Fibroblast of lung (primary cell): ENCODE results near the gene EIF2B5. TPM values are rescaled to one million over a fixed set of nuclear protein-coding genes. Genes with fewer than 3 reads are reported as not detected.
A peak's percentile ranks its signal among the peaks of the same experiment; 100 is the strongest.

ENCODE experiments used
- DNase-seq, 2 donors: peaks; one replicate each; pipeline versions ENCODE4 v3.0.0 to v3.0.0-alpha.2; 2010; ENCODE audit warnings: low read depth in 2 of 2
- H2AFZ ChIP-seq: 2 replicates; pipeline ENCODE4 v1.5.1; 2012; ENCODE audit warnings: low read length, control low read depth, inconsistent platforms
- H3K27ac ChIP-seq: 2 replicates; pipeline ENCODE4 v1.5.1; 2011; ENCODE audit warnings: low read length, control low read depth; ENCODE audit not compliant: insufficient read depth
- H3K27me3 ChIP-seq: 2 replicates; pipeline ENCODE4 v1.5.1; 2011; ENCODE audit warnings: mild to moderate bottlenecking, low read length; ENCODE audit not compliant: control insufficient read depth, insufficient read depth
- H3K36me3 ChIP-seq: 2 replicates; pipeline ENCODE4 v1.5.1; 2011; ENCODE audit warnings: low read length; ENCODE audit not compliant: control insufficient read depth, insufficient read depth
- H3K4me1 ChIP-seq: 2 replicates; pipeline ENCODE4 v1.5.1; 2011; ENCODE audit warnings: low read length; ENCODE audit not compliant: control insufficient read depth, insufficient read depth; ENCODE audit errors: extremely low read depth
- H3K4me2 ChIP-seq: 2 replicates; pipeline ENCODE4 v1.5.1; 2011; ENCODE audit warnings: low read length, control low read depth; ENCODE audit not compliant: insufficient read depth; ENCODE audit errors: extremely low read depth
- H3K4me3 ChIP-seq, 4 experiments: fragments of 200-600 bp in 1 of 4; sonication (generic) in 1 of 4; replicated peaks in 1 of 4; 2 replicates each; pipeline ENCODE4 v1.5.1; 2011 to 2016; ENCODE audit warnings: low read length in 4 of 4, low read depth in 3 of 4, mild to moderate bottlenecking in 3 of 4, control low read depth in 2 of 4, inconsistent platforms in 1 of 4, mixed read lengths in 1 of 4; ENCODE audit not compliant: insufficient read depth in 1 of 4; ENCODE audit errors: control extremely low read depth in 1 of 4
- H3K79me2 ChIP-seq: 2 replicates; pipeline ENCODE4 v1.5.1; 2012; ENCODE audit warnings: mild to moderate bottlenecking, low read length, inconsistent platforms; ENCODE audit not compliant: control insufficient read depth, insufficient read depth
- H3K9ac ChIP-seq: 2 replicates; pipeline ENCODE4 v1.5.1; 2011; ENCODE audit warnings: mild to moderate bottlenecking, low read length, control low read depth; ENCODE audit not compliant: insufficient read depth
- H3K9me3 ChIP-seq: 2 replicates; pipeline ENCODE4 v1.5.1; 2012; ENCODE audit warnings: low read depth, low read length; ENCODE audit not compliant: control insufficient read depth, insufficient read depth
- H4K20me1 ChIP-seq: 2 replicates; pipeline ENCODE4 v1.5.1; 2011; ENCODE audit warnings: low read length; ENCODE audit not compliant: control insufficient read depth, insufficient read depth; ENCODE audit errors: extremely low read depth
- CTCF ChIP-seq, 2 donors: IDR thresholded peaks in 1 of 2; conservative IDR thresholded peaks in 1 of 2; 1 replicate in 1 of 2; 2 replicates in 1 of 2; pipeline ENCODE4 v1.5.1; 2011 to 2012; ENCODE audit warnings: low read length in 2 of 2, control low read depth in 1 of 2, inconsistent platforms in 1 of 2, low read depth in 1 of 2, mild to moderate bottlenecking in 1 of 2
- EZH2 ChIP-seq: IDR thresholded peaks from 2 replicates; pipeline ENCODE4 v1.5.1; 2012; ENCODE audit warnings: low read length, control low read depth, mild to moderate bottlenecking; ENCODE audit errors: missing control alignments
- polyA plus RNA-seq, 2 donors: library from polyadenylated mRNA; depleted of rRNA in 1 of 2; stranded (reverse) in 1 of 2; unstranded in 1 of 2; fragments of >200 nt; gene quantifications; 2 replicates each; pipeline ENCODE4 v1.2.1, GENCODE V29; 2011 to 2012; ENCODE audit warnings: missing spikeins in 1 of 2
- total RNA-seq: library from RNA; depleted of rRNA; stranded (reverse); fragments of >200 nt; gene quantifications from 2 replicates; pipeline ENCODE4 v1.2.1, GENCODE V29; 2014

The EIF2B5 gene
- total and polyA plus RNA-seq, 2 donors (not counting 1 experiment from before 2014, with no cell fraction given) = 23.8 to 26.9 TPM

- Histone ChIP-seq H3K4me1 (peaks cover 10% of the 10 kb centered on the region), H3K4me3 (peak overlapping the region; percentile 72 to 100 (median 82)), H4K20me1 (no peaks in the 10 kb centered on the region), H3K9ac (peak overlapping the region; percentile 89), H3K27ac (peak overlapping the region; percentile 90), H2AFZ (no peak overlapping the region), H3K9me3 (no peaks in the 10 kb centered on the region), H3K27me3 (no peaks in the 10 kb centered on the region), H3K36me3 (peaks cover 37% of the 10 kb centered on the region), H3K79me2 (peaks cover 37% of the 10 kb centered on the region), H3K4me2 (peak overlapping the region; percentile 46)
- DNase-seq = peak; percentile 98 to 99
- TF ChIP-seq CTCF (conservative IDR thresholded peaks at IDR 0.05 in 1 of 2, IDR thresholded peaks at IDR 0.05 in 1 of 2; ENCODE audit: low read depth in 1 of 2, low read length in 2 of 2) (no peak), EZH2 (no peak)
Measured at GRCh38 chr3:184185461-184186183, 50.5 kb downstream of the EIF2B5 start.

- H3K4me2 ChIP-seq = peak within 1 kb of the TSS; percentile 92
- H2AFZ ChIP-seq = peak within 1 kb of the TSS; percentile 46
- no peak for TF ChIP-seq EZH2
- TF ChIP-seq CTCF (conservative IDR thresholded peaks at IDR 0.05 in 1 of 2, IDR thresholded peaks at IDR 0.05 in 1 of 2; ENCODE audit: low read depth in 1 of 2, low read length in 2 of 2) = no peak
- H3K27ac ChIP-seq = peak within 1 kb of the TSS; percentile 90
- peak; percentile 50 to 64 for DNase-seq
- peak within 1 kb of the TSS; percentile 72 to 100 (median 82) for H3K4me3 ChIP-seq
- H3K9me3 ChIP-seq = no peaks in the 10 kb centered on the region
- no peaks in the 10 kb centered on the region for H3K27me3 ChIP-seq
- peaks cover 33% of the 10 kb centered on the region for H3K79me2 ChIP-seq
- H4K20me1 ChIP-seq = no peaks in the 10 kb centered on the region
- H3K4me1 ChIP-seq = peaks cover 10% of the 10 kb centered on the region
- peak within 1 kb of the TSS; percentile 89 for H3K9ac ChIP-seq
- H3K36me3 ChIP-seq = peaks cover 33% of the 10 kb centered on the region
Measured at GRCh38 chr3:184186184-184186901, 51.2 kb downstream of the EIF2B5 start, which contains the start of gene ABCF3. Gene ABCF3, plus strand, starts transcription at chr3:184186199. Its CDS starts 9 bp downstream, at chr3:184186208.

- H3K4me3 ChIP-seq = peak overlapping the region; percentile 72 to 100 (median 82)
- no peak for DNase-seq
- no peaks in the 10 kb centered on the region for H4K20me1 ChIP-seq
- H3K9me3 ChIP-seq = no peaks in the 10 kb centered on the region
- TF ChIP-seq EZH2 (no peak), CTCF (conservative IDR thresholded peaks at IDR 0.05 in 1 of 2, IDR thresholded peaks at IDR 0.05 in 1 of 2; ENCODE audit: low read depth in 1 of 2, low read length in 2 of 2) (no peak)
- peak overlapping the region; percentile 90 for H3K27ac ChIP-seq
- peaks cover 10% of the 10 kb centered on the region for H3K4me1 ChIP-seq
- H3K79me2 ChIP-seq = peaks cover 33% of the 10 kb centered on the region
- H3K36me3 ChIP-seq = peaks cover 28% of the 10 kb centered on the region
- H3K4me2 ChIP-seq = peak overlapping the region; percentile 92
- peak overlapping the region; percentile 89 for H3K9ac ChIP-seq
- H3K27me3 ChIP-seq = no peaks in the 10 kb centered on the region
- no peak overlapping the region for H2AFZ ChIP-seq
Measured at GRCh38 chr3:184186902-184187207, 51.7 kb downstream of the EIF2B5 start.
